ENCODE data around the gene NEURL1B. TPM values are rescaled to one million over a fixed set of nuclear protein-coding genes. Genes with fewer than 3 reads are reported as not detected.

NEURL1B gene
- polyA plus RNA-seq, 1 donor from 2014 or later: 12.7 TPM

GRCh38 chr5:172640139-172640538, 924 bp upstream of the NEURL1B start:
- Histone ChIP-seq H3K79me2 (replicated peaks; ENCODE audit: insufficient read depth, low read length) (peaks cover 11% of the 10 kb centered on the region), H2AFZ (ENCODE audit: low read depth, low read length) (no peak overlapping the region), H3K4me3 (ENCODE audit: low read length) (peak overlapping the region; percentile 96), H3K4me2 (ENCODE audit: low read length) (no peak overlapping the region), H3K9me2 (ENCODE audit: insufficient read depth, low read length) (no peaks in the 10 kb centered on the region), H3K27ac (ENCODE audit: low read length) (no peak overlapping the region), H3K27me3 (ENCODE audit: insufficient read depth, low read depth, low read length) (no peaks in the 10 kb centered on the region), H3K9ac (ENCODE audit: low read length) (no peak overlapping the region), H3F3A (ENCODE audit: insufficient read depth, low read length, poor library complexity, severe bottlenecking) (no peaks in the 10 kb centered on the region), H3K9me3 (ENCODE audit: low read length) (no peaks in the 10 kb centered on the region), H3K36me3 (ENCODE audit: insufficient read depth, low read length) (no peaks in the 10 kb centered on the region), H4K20me1 (ENCODE audit: insufficient read depth) (no peaks in the 10 kb centered on the region)
- TF ChIP-seq EZH2 (IDR thresholded peaks at IDR 0.05; ENCODE audit: borderline replicate concordance, insufficient read depth, low read length, poor library complexity, severe bottlenecking) (no peak), EP300 (conservative IDR thresholded peaks at IDR 0.05; ENCODE audit: poor library complexity, severe bottlenecking) (no peak), MXI1 (conservative IDR thresholded peaks at IDR 0.05; ENCODE audit: poor library complexity, severe bottlenecking) (no peak), CTCF (IDR thresholded peaks at IDR 0.05; ENCODE audit: poor library complexity, severe bottlenecking) (no peak), SMC3 (conservative IDR thresholded peaks at IDR 0.05; ENCODE audit: poor library complexity) (no peak), REST (IDR thresholded peaks at IDR 0.05; ENCODE audit: borderline replicate concordance) (no peak), RAD21 (conservative IDR thresholded peaks at IDR 0.05) (no peak), POLR2AphosphoS5 (IDR thresholded peaks at IDR 0.05) (no peak), TAF1 (IDR thresholded peaks at IDR 0.05; ENCODE audit: low read depth) (no peak)

GRCh38 chr5:172641359-172642050, 442 bp downstream of the NEURL1B start:
- Histone ChIP-seq H2AFZ (ENCODE audit: low read depth, low read length) (peak overlapping the region; percentile 91), H3K27ac (ENCODE audit: low read length) (peak overlapping the region; percentile 58)

More at GRCh38 chr5:172641359-172642050, 442 bp downstream of the NEURL1B start:
- no peaks in the 10 kb centered on the region for H3F3A ChIP-seq (ENCODE audit: insufficient read depth, low read length, poor library complexity, severe bottlenecking)
- peak overlapping the region; percentile 53 for H3K4me2 ChIP-seq (ENCODE audit: low read length)
- H4K20me1 ChIP-seq (ENCODE audit: insufficient read depth): no peaks in the 10 kb centered on the region
- no peaks in the 10 kb centered on the region for H3K9me3 ChIP-seq (ENCODE audit: low read length)
- peak overlapping the region; percentile 96 for H3K4me3 ChIP-seq (ENCODE audit: low read length)
- TF ChIP-seq MXI1 (conservative IDR thresholded peaks at IDR 0.05; ENCODE audit: poor library complexity, severe bottlenecking) (peak; percentile 70), REST (IDR thresholded peaks at IDR 0.05; ENCODE audit: borderline replicate concordance) (no peak), EZH2 (IDR thresholded peaks at IDR 0.05; ENCODE audit: borderline replicate concordance, insufficient read depth, low read length, poor library complexity, severe bottlenecking) (no peak), RAD21 (conservative IDR thresholded peaks at IDR 0.05) (peak; percentile 61), SMC3 (conservative IDR thresholded peaks at IDR 0.05; ENCODE audit: poor library complexity) (peak; percentile 74), TAF1 (IDR thresholded peaks at IDR 0.05; ENCODE audit: low read depth) (peak; percentile 30), POLR2AphosphoS5 (IDR thresholded peaks at IDR 0.05) (no peak), CTCF (IDR thresholded peaks at IDR 0.05; ENCODE audit: poor library complexity, severe bottlenecking) (peak; percentile 73), EP300 (conservative IDR thresholded peaks at IDR 0.05; ENCODE audit: poor library complexity, severe bottlenecking) (no peak)
- no peaks in the 10 kb centered on the region for H3K27me3 ChIP-seq (ENCODE audit: insufficient read depth, low read depth, low read length)
- peaks cover 11% of the 10 kb centered on the region for H3K79me2 ChIP-seq (replicated peaks; ENCODE audit: insufficient read depth, low read length)
- no peaks in the 10 kb centered on the region for H3K36me3 ChIP-seq (ENCODE audit: insufficient read depth, low read length)
- H3K9me2 ChIP-seq (ENCODE audit: insufficient read depth, low read length): no peaks in the 10 kb centered on the region
- H3K9ac ChIP-seq (ENCODE audit: low read length): peak overlapping the region; percentile 89
